GM18858 (cell line): Measurements from ENCODE around the gene PHLPP1.

Experiments
- ATAC-seq: cut with Tn5 transposase; IDR thresholded peaks from one replicate; pipeline ENCODE4 v1.9.1; 2021; ENCODE audit not compliant: unreplicated experiment

The PHLPP1 gene

GRCh38 chr18:62769216-62769615, 53.9 kb downstream of the PHLPP1 start:
- no peak for ATAC-seq

DNA sequence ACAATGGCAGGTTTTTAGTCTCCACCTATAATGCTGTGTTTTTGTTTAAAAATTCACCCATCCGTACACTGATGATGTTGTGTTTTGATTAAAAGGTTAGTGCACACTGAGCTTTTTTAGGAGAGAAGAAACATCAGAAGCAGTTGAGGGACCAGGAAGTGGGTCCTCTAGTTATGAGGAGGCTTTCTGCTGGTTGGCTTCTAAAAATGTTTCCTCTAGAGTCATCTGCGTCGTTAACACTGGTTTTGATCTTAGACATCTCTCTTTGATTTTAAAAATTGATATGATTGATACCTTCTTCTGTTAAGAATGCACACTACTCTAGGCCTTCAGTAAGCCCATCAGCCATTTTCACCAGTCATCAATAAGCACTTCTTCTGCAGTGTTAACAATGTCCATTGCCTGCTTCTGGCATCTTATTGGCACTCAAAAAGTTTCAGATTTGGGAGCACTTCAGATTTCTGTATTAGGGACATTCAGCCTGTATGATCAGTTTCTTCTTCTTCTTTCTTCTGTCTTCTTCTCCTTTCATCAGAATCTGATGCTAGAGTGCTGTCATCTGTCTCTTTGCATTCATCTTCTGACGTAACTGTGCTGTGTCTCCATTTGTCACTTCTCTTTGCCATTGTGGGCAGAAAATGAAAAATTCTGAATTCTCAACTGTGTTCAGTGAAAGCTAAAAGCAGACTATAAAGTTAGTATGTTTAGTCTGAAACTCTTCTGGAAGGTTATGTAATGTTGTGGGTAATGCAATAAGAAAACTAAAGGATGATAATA, 56.3 kb downstream of the PHLPP1 start:
- ATAC-seq, result peak; percentile 63

- ATAC-seq, result no peak
These were observed 57.7 kb downstream of the PHLPP1 start for GRCh38 chr18:62772860-62773584.

DNA sequence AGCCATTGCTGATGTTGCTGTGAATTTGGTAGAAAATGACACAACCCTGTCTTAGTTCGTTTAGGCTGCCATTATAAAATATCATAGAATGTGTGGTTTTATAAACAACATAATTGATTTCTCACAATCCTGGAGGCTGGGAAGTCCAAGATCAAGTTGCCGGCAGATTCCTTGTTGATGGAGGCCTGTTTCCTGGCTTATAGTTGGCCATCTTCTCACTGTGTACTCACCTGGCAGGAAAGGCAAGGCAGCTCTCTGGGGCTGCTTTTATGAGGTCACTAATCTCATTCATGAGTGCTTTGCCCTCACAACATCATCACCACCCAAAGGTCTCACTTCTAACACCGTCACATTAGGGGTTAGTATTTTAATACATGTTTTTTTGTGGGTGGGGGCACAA, 58.4 kb downstream of the PHLPP1 start:
- no peak for ATAC-seq

GRCh38 chr18:62776024-62776570, 60.8 kb downstream of the PHLPP1 start:
- ATAC-seq, result no peak

- ATAC-seq, result no peak
These were observed 62.5 kb downstream of the PHLPP1 start for GRCh38 chr18:62777814-62778213.

GRCh38 chr18:62778976-62779869, 63.9 kb downstream of the PHLPP1 start:
- no peak for ATAC-seq

GRCh38 chr18:62781262-62781661, 65.9 kb downstream of the PHLPP1 start:
- no peak for ATAC-seq

DNA sequence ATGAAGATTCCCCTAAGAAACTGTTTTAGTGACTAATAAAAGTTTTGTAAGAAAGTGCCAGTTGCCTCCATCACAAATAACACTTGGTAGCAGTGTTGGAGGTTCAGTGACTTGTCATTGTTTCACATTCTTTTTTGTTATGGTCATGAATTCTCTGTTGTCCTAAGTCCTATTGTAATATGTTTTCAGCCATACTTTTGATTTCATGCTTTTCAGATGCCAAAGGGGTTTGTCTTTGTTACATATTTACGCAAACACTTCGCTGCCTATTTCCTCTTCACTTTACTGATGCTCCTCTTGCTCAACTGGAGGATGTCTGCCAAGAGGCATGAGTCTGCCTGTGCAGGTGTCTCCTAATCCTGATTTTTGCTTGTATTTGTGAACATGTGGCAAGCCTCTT, 66.6 kb downstream of the PHLPP1 start:
- ATAC-seq, result no peak

DNA sequence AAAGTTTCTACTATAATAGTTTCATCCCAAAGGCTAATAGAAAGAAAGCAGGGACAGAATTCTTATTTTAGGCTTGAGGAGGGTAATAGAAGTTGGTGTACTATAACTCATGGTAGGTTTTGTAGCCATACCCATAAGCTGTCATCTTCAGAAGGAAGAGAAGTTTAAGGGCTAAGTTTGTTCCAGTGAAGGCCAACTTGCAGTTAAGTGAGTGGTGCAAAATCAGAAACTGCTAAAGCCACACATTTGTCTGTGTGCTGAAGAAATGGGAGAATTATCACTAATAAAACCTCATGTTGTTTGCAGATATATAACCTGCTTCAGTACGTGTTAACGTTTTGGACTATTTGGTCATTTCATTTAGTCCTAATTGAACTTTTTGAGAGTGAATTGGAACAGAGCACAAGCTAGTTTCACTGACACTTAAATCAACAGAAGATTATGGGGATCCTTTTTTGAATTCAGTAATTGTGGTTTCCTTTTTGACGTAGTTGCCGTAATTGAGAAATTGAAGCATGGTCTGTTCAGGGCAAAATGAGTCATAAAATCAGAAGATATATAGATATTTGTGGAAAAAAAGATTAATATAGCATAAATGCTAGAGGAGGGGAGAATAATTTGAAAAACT, 69.1 kb downstream of the PHLPP1 start:
- ATAC-seq, result no peak

DNA sequence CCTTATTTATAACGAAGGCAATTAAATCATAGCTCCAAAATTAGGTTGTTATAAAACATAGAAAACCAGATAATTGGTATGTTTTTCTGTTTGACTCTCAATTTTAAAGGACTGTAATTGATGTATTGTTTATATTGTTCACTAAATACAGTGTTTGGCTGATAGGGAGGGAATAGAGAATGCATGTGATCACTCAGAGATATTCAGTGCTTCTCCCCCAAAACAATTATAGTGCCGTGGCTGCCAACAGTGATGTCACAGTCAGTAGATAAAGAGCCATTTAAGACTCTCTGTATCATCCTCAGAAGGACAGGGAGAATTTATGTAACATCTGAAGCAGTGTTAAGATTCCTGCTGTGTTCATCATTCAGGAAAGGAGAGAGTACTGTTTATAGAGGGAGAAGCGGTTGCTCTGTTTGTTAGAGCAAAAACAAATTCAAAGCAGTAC, 69.6 kb downstream of the PHLPP1 start:
- ATAC-seq, result no peak

DNA sequence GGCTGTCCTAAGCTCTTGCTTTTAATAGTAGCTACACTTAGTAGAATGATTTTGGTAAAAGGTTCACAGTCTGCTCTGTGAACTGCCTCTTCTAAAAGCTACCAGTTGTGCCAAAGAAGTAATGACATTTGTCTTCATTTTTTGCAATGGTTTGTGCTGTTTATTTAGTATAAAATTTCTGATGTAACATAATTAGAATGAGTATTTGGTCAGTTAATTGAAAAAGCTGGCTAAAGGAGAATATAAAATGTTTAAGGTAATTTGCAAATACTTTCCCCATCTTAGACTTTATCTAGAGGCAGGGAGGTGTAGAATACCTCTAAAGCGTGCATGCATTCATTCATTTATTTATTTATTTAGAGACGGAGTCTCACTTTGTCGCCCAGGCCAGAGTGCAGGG, 71.3 kb downstream of the PHLPP1 start:
- no peak for ATAC-seq

DNA sequence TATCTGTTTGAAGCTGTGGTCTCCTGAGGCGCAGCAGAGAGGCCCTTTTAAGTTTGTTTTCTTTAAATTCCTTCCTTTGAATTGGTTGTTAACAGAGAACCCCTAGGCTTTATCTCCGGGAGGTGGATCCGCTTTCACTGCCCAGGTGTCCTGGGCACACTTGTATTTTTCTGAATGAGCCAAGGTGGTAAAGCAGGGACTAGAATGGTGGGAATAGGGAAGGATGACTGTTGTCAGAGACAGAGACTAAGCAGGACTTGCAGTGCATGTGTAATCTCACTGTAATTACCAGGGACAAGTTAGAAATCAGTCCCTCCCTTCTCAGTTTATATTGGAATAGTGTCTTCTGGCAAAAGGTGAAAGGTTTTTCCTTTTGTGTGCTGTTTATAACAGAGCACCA, 72.8 kb downstream of the PHLPP1 start:
- ATAC-seq, result no peak

- ATAC-seq, result no peak
These were observed 73.5 kb downstream of the PHLPP1 start for GRCh38 chr18:62788876-62789275.

- ATAC-seq, result no peak
These were observed 75.8 kb downstream of the PHLPP1 start for GRCh38 chr18:62790871-62791772.

GRCh38 chr18:62792016-62792415, 76.7 kb downstream of the PHLPP1 start:
- ATAC-seq, result no peak

DNA sequence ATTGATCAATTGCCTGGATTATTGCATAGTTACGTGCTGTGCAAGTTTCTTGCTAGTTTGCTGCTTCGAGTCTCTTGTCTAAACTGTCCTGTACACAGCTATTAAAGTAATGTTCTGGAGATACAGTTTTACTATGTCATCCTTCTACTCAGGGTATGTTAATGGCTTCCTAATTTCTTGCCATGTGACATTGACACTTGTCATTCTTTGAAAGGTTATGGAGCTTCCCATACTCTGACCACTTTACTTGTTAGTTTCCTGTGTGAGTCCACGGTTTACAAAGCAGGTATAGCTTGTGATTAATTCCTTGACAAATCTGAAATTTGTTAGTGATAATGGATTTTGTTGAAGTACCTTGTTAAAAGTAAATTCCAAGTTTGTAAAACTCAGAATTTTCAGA, 80.5 kb downstream of the PHLPP1 start:
- ATAC-seq, result no peak

- ATAC-seq, result no peak
These were observed 80.9 kb downstream of the PHLPP1 start for GRCh38 chr18:62796216-62796621.

GRCh38 chr18:62797329-62797728, 82.0 kb downstream of the PHLPP1 start:
- no peak for ATAC-seq

DNA sequence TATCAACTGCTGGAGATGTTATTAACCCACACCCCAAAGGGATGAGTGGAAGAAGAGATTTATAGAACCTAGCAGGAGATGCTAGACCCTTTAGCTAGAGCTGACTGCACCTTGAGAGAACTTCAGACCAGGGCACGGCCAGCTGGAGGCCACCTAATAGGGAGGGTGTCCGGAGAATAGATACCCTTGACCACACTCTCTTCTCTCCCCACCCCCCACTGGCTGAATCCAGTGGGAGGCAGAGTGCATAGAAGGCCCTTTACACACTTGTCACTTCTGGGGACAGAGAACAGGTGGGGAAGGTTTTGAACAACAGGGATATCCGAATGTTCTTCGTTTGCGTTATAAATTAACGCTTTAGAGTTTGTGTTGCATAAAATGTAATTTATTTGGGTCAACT, 84.6 kb downstream of the PHLPP1 start:
- ATAC-seq, result no peak
